GM19438 (cell line): ENCODE measurements around the gene PDLIM5.
A peak's percentile ranks its signal among the peaks of the same experiment; 100 is the strongest.

ENCODE experiments used
- ATAC-seq: cut with Tn5 transposase; IDR thresholded peaks from one replicate; pipeline ENCODE4 v1.9.1; 2021; ENCODE audit warnings: low read depth; ENCODE audit not compliant: unreplicated experiment

Gene PDLIM5

GRCh38 chr4:94426783-94427182 is 25.0 kb upstream of the PDLIM5 start:
- ATAC-seq: no peak

GRCh38 chr4:94428884-94429283 is 22.9 kb upstream of the PDLIM5 start:
- ATAC-seq: no peak

- ATAC-seq: no peak
Measured at GRCh38 chr4:94430406-94430805, 21.3 kb upstream of the PDLIM5 start.

- no peak for ATAC-seq
Measured at GRCh38 chr4:94431388-94431787, 20.4 kb upstream of the PDLIM5 start.

GRCh38 chr4:94434505-94434904 is 17.2 kb upstream of the PDLIM5 start:
- no peak for ATAC-seq

GRCh38 chr4:94435874-94436273 is 15.9 kb upstream of the PDLIM5 start:
- no peak for ATAC-seq

- ATAC-seq: no peak
Measured at GRCh38 chr4:94436512-94436911, 15.2 kb upstream of the PDLIM5 start.

- no peak for ATAC-seq
Measured at GRCh38 chr4:94439606-94440005, 12.1 kb upstream of the PDLIM5 start.

GRCh38 chr4:94441838-94442237 is 9.9 kb upstream of the PDLIM5 start:
- no peak for ATAC-seq

GRCh38 chr4:94442251-94442650 is 9.5 kb upstream of the PDLIM5 start:
- ATAC-seq: no peak

GRCh38 chr4:94446386-94446785 is 5.4 kb upstream of the PDLIM5 start:
- no peak for ATAC-seq

- ATAC-seq: no peak
Measured at GRCh38 chr4:94447754-94448411, 3.9 kb upstream of the PDLIM5 start.

- no peak for ATAC-seq
Measured at GRCh38 chr4:94448815-94449375, 2.8 kb upstream of the PDLIM5 start.

- peak; percentile 1 for ATAC-seq
Measured at GRCh38 chr4:94451051-94451694, 569 bp upstream of the PDLIM5 start.

- ATAC-seq: peak; percentile 29
Measured at GRCh38 chr4:94452476-94453371, 982 bp downstream of the PDLIM5 start.

- ATAC-seq: no peak
Measured at GRCh38 chr4:94453391-94453963, 1.7 kb downstream of the PDLIM5 start.

GRCh38 chr4:94454405-94454804 is 2.7 kb downstream of the PDLIM5 start:
- ATAC-seq: no peak

GRCh38 chr4:94455081-94455480 is 3.3 kb downstream of the PDLIM5 start:
- no peak for ATAC-seq

- ATAC-seq: no peak
Measured at GRCh38 chr4:94457692-94458106, 6.0 kb downstream of the PDLIM5 start.

- no peak for ATAC-seq
Measured at GRCh38 chr4:94458682-94459081, 6.9 kb downstream of the PDLIM5 start.
